Stimulated activated CD4-positive, alpha-beta T cell treated with anti-CD3 and anti-CD28 coated beads, Interleukin-15, amount 100 ng/mL, for 1 hour (primary cell): ENCODE measurements around the gene GAK.

ENCODE experiments used
- DNase-seq, 2 donors: peaks; one replicate each; pipeline ENCODE4 v3.0.0-alpha.2; 2020; ENCODE audit warnings: low read depth in 1 of 2, low spot score in 1 of 2

GAK gene

DNA sequence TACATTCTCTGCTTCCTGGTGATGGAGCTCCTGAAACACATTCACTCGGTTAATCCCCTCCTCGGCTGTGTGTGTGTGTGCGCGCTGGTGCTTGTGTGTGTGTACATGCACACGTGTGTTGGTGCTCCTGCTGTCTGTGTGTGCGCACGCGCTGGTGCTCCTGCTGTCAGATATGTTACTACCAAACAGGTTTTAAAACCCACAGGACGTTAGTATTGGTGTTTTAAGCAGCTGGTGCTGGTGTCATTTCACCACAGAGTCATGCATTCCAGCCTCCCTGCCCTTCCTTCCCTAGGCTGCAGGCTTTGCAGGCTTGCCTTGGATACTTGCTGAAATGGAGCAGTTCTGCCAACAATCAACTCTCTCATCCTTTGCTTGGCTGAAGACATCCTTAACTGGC, 58.1 kb downstream of the GAK start:
- DNase-seq, result no peak

DNA sequence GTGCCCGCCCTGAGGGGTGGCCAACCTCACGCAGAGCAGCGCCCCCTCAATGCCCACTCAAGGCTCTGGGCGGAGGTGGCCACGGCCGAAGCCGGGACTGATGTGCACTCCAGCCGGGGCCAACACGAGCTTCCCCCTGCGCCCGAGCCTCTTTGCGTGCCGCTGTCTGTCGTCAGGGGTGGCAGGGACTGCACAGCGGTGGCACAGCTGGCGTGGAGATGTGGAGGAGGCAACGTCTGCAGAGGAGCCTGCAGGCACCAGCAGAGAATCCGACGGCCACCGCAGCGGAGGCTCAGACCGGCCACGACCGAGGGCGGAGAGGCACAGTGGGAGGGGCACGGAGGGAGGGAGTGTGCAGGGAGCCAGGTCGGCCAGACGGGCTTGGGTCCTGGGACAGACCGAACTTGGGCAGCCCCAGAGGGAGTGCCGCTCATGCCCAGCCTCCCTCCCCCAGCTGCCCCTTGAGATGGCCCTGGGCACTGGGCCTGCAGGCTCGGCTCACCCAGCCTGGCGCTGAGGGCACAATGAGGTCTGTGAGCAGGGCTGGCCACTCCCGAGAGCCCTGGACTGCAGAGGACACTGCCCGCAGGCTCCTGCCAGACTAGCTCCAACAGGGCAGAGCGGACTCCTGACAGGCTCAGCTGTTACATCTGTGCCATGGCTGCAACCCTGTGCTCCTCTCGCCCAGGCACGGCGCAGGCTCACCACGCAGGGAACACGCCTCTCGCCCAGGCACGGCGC, 59.7 kb downstream of the GAK start:
- no peak for DNase-seq

DNA sequence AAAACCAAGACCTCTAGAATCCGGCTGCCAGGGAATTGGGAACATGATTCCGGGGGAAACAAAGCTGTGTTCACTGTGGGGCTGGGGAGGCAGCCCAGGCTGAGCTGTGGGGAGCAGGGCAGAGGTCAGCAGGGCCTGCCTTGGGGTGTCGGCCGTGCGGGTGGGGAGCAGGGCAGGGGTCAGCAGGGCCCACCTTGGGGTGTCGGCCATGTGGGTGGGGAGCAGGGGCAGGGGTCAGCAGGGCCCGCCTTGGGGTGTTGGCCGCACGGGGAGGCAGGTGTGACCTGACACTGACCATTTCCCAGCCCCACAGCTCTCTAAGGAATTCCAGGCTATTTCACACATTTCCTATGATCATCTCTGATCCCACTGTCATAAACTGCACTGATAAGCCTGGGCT, 60.6 kb downstream of the GAK start:
- no peak for DNase-seq

DNA sequence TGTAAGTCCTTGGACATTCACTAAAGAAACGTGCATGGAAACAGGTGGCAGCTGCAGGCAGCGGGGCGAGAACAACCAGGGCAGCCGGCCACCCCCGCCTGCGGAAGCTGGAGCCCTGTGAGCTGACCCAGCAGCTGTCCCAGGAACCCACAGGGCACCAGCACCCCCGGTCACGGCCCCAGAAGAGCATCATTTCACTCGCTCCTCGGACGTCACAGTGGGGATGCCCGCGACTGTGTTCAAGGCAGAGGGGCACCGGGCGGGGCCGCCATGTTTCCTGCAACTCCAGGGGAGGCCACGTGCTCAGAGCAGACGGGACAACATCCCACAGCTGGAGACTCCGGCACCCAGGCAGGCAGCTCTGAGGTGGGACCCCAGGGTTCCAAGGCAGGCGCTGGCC, 61.2 kb downstream of the GAK start:
- DNase-seq, result no peak

DNA sequence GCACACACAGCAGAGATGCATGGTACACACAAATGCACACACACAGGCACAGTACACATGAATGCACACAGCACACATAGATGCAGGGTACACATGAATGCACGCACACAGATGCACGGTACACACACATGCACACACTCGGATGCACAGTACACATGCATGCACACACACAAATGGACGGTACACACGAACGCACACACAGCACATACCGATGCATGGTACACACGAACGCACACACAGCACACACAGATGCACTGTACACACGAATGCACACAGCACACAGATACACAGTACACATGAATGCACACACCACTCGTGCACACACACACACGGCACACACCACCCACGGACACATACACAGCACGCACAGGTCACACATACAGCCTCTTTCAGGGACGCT, 62.3 kb downstream of the GAK start:
- no peak for DNase-seq

DNA sequence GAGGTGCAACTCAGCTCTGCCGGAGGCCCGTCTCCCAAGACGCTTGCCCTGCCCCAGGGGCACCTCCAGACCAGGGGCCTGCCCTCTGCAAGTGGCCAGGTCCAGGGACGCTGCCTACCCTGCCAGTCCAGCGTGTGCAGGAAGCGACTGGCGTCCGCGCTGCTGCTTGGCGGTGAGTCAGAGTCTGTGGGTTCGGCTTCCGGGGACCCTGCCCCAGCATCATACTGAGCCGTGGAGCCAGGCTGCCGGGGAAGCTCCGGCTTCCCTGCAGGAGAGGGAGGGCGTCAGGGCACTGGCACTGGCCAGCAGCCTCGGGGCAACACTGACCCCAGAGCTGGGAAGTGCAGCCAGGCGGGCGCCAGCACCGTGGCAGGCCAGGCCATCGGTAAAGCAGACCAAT, 63.7 kb downstream of the GAK start:
- DNase-seq, result no peak

DNA sequence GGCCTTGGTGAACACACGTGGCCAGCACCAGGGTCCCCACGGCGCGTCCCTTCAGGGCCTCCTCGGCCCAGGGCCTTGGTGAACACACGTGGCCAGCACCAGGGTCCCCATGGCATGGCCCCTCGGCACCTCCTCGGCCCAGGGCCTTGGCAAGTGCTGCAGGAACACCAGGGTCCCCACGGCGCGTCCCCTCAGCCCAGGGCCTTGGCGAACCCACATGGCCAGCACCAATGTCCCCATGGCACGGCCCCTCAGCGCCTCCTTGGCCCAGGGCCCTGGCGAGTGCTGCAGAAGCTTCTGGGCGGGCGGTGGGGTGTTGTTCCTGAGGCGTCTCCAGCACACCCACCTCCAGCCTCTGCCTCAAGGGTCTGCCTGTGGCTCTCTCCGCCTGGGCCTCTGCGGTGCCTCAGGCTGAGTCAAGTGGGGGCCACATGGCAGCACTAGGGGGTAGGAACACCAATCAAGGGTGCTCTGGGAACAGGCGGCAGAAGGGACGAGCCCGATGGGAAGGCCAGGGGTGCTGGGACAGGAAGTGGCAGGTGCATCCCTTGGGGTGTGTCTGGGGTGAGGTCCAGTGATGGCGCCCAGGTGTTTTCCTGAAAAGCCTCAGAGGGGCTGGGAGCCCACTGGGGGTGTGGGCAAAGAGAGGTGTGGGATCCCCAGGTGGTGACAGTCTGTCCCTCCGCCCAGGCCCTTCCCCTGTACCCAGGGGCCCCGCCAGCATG, 64.4 kb downstream of the GAK start:
- DNase-seq, result no peak

DNA sequence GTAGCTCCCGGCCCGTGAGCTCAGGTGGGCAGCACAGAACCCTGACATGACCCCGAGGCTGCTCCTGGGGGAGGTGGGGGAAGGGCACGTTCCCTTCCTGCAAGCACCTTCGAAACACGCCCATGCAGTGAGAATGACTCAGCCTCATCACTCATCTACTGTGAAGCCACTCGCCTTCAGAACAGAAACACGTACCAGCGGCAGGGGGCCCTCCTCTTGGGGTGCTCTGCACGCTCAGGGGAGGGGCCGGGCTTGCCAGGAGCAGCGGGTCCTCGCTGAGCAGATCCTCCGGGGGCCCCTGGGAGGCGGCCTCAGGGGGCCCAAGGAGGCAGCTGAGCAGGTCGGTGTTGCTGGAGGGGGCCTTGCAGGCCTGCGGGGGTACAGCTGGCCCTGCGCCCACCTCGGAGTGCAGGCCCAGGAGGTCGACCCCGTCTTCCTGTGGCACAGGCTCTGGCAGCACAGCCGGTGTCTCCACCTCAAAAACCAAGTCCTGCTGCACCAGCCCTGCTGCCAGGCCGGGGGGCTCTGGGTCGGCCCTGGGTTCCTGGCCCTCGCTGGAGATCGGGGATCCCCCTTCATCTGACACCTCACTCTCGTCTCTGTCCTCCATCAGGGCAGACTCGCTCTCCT, 65.2 kb downstream of the GAK start:
- DNase-seq, result no peak

DNA sequence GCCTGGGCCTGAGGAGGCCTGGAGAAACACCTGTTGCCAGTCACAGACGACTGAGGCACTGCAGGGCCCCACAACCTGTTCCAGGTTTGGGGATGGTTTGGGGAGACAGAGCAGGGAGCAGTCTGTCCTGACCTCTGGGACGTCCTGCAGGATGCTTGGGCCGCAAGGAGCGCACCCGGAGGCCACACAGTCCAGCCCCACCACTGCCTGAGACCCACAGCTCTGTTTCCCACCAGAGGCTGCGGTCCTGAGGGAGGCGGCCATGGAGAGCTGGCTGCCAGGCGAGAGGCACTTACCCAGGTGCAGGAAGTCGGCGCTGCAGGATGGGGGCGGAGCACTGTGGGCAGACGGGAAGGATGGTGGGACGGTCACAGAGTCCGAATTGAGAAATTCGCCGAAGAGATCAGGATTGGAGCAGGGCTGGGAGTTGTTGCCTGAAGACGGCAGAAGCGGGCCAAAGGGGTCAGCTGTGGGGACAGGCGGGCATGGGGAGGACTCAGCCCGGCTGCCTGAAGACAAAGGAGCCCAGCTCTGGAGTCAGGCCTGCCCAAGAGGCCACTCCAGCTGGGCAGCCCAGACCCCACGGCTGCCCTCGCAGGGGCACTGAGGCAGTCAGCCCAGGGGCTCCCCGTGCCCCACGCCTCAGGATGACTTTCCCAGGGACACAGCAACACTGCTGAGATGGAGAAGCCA, 65.9 kb downstream of the GAK start:
- DNase-seq, result no peak

DNA sequence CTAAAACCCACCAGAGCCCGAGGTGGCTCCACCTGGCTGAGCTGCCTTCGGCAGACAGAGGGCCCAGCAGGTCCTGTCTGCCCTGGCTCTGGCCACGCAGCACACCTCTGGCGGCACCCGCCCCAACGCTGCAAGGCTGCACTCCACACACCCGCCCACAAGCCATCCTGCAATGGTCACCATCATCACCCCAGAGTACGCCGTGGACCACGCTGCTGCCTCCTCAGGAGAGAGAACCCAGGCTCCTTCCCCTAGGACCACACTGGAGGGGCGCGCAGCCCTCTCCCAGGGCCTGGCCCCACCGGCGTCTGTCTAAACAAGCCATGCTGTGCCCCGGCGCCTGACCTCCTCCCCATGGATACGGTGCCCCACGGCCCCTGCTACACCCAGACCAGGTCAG, 66.5 kb downstream of the GAK start:
- DNase-seq, result no peak

DNA sequence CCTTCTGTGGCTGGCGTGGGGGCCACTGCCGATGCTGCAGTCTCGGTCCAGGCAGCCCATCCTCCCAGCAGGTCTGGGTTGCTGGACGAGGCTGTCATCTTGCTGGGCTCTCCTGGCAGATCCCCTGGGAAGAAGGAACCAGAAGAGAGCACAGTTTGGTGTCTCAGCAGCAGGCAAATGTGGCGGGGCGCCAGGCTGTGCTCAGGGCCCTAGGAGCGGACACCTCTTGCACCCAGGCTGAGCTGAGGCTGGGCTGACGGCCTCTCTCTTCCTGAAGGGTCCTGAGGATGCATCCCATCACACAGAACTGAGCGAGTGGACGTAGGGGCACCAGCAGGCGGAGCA, 67.0 kb downstream of the GAK start:
- DNase-seq, result no peak

DNA sequence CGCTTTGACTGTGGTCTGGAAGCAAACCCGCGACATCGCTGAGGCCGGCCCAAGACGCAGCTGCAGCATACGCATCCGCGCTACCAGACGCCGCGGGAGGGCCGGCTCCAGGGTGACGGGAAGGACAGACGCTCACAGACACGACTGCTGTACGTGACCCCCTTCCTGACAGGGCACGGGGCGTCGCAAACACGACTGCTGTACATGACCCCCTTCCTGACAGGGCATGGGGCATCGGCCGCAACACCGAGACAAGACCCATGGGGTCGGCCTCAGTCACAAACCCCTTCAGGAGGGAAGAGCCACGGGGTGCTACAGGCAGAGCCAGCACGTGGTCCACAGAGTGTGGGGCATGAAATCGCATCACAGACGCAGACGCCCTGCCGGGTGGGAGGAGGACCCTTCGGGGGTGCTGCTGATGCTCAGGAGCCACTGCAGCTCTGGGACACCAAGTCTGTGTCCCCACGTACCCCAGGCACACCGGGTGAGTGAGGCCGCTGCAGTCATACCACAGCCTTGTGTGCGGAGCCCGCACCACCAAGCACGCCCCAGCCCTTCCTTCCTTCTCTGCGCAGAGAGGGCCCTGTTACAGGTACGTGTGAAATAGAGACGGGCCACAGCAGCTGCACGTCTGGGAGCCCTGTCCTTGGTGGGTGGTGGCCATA, 67.5 kb downstream of the GAK start:
- no peak for DNase-seq

DNA sequence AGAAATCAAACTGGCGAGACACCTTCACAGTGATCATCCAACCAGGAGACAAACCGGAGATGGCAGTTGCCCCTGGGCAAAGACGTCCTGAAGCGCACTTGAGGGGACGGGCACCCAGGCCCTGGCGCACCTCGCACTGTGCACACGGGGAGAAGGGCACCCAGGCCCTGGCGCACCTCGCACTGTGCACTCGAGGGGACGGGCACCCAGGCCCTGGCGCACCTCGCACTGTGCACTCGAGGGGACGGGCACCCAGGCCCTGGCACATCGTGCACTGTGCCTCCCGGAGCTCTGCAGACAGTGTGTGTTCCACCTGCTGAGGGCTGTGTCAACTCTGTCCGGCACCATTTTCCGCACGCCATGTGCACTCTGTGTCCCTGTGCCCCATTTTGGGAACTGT, 71.6 kb downstream of the GAK start:
- DNase-seq, result no peak

DNA sequence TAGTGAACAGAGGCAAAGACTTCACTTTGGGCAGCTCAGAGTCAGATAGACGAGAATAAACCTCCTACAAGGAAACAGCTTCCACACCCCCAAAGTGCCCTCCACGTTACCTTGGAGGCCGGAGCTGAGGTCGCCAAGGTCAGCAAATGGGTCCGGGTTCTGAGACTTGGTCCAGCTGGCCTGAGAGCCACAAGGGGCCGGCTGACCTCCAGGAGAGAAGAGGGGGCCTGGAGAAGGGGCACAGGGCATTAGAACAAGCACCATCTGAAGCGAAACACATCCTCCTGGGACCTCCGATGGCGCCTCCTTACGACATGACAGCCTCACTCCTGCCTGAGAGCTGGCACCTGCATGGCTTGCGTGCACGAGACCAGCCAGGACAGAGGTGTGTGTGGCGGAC, 72.6 kb downstream of the GAK start:
- DNase-seq, result no peak

DNA sequence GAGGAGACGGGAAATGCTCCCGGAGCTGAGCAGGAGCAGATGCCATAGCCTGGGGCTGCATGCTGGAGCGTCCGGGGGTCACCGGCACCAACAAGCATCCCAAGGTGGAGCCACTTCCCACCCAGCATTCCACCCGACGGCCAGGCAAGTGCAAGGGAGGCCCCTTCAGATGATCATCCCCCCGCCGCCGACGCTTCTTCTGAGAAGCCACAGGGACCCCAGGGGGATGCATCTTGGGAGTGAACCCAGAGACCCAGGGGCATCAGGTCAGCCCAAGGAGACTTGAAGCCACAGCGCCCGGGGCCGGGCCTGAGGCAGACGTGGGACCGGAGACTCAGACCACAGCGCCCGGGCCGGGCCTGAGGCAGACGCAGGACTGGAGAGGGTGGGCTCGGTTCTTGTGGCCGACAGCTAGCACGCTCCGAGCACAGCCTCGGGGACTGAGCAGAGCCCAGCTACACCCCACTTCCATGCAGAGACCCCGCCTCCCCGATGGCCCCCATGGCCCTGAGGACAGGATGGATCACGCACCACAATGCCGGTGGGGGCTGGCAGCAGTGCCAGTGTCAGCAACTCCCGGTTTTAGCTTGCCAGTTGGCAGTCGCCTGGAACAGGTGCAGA, 73.2 kb downstream of the GAK start:
- DNase-seq, result no peak

DNA sequence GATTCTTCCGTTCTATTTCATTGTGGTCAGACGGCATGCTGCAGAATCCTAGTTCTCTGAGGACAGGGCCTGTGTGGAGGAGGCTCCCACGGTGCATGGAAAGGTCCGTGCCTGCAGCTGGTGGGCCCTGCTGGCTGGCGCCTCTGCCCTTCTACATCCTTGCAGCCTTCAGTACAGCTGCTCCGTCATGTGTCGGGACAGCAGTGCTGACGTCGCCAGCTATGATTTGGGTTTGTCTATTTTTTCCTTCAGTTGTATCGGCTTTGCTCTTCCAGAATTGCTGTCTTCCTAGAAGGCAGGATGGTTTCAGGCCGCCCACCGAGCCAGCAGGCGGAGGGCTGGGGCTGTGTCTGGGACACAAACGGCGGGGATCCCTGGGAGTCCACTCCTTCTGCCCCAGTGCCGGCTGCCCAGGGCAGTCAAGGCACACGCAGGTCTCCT, 74.1 kb downstream of the GAK start:
- DNase-seq, result no peak

DNA sequence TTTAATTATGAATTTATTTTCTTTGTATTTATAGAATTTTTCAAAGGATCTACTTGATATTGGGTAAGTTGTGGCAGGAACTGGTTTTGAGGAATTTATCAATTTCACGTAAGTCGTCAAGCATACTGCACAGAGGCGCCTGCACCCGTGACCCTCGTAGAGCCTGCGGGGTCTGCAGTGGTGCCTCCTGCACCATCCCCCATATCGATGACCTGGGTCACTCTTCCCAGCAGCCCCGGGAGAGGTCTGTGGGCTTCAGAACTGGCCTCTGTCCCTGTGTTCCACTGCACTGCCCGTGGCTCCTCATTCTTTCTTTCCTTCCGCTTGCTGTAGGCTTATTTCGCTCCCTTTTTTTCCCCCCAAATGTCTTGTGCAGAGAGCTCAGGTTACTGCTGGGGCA, 74.7 kb downstream of the GAK start:
- DNase-seq, result no peak

DNA sequence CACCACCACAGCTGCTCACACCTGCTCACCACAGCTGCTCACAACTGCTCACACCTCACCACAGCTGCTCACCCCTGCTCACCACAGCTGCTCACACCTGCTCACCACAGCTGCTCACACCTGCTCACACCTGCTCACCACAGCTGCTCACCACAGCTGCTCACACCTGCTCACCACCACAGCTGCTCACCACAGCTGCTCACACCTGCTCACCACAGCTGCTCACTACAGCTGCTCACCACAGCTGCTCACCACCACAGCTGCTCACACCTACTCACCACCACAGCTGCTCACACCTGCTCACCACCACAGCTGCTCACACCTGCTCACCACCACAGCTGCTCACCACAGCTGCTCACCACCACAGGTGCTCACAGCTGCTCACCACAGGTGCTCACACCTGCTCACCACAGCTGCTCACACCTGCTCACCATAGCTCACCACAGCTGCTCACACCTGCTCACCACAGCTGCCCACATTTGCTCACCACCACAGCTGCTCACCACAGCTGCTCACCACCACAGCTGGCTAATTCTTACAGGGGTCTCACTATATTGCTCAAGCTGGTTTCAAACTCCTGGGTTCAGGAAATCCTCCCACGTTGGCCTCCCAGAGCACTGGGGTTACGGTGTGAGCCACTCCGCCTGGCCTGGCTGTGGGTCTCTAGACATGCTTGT, 75.8 kb downstream of the GAK start:
- DNase-seq, result no peak

DNA sequence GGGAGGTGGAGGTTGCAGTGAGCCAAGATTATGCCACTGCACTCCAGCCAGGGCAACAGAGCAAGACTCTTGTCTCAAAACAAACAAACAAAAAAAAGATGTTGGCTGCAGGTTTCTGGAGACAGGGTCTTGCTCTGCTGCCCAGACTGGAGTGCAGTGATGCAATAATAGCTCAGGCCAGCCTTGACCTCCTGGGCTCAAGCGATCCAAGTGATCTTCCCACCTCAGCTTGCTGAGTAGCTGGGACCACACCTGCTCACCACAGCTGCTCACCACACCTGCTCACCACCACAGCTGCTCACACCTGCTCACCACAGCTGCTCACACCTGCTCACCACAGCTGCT, 76.3 kb downstream of the GAK start:
- DNase-seq, result no peak

DNA sequence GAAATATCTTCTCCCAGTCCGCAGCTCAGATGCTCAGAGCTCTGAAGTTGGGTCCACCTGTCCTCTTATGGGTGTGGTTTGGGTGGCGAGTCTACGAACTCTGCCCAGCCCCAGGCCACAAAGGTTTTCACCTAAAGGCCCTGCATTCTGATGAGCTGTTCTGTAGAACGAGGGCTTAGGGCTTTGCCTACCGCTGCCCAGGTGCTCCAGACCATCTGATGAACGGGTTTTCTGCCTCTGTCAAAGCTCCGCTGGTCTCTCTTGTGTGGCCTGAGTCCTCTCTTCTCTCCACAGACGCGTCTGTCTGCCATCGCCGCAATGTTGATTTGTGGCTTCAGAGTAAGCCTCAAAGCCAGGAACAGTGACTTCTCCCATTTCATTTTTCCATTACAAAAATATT, 77.8 kb downstream of the GAK start:
- no peak for DNase-seq

DNA sequence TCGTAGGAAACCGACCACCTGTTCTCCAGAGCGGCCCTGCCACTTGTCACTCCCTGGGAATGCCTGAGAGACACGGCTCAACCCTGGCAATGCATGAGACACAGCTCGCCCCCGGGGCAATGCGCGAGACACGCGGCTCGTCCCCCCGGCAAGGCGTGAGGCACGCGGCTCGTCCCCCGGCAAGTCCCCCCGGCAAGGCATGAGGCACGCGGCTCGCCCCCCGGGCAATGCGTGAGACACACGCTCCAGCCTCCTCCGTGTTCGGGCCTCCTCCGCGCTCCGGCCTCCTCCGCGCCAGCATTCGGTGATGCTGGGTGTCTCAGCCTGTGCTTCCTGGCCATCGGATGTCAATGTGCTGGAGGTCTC, 78.7 kb downstream of the GAK start:
- DNase-seq, result no peak
